HG02759 (cell line): ENCODE data around the gene CCDC7.

ENCODE experiments used
- ATAC-seq: cut with Tn5 transposase; IDR thresholded peaks from one replicate; pipeline ENCODE4 v1.9.1; 2021; ENCODE audit warnings: mild to moderate bottlenecking, moderate library complexity; ENCODE audit not compliant: unreplicated experiment

The CCDC7 gene

GRCh38 chr10:32922170-32922569, 476.2 kb downstream of the CCDC7 start:
- ATAC-seq: no peak

- ATAC-seq: no peak
These were observed 477.2 kb downstream of the CCDC7 start for GRCh38 chr10:32923134-32923533.

- ATAC-seq: no peak
These were observed 477.9 kb downstream of the CCDC7 start for GRCh38 chr10:32923849-32924248.
